ENCODE results near the gene ADGRB3. TPM values are rescaled to one million over a fixed set of nuclear protein-coding genes. Genes with fewer than 3 reads are reported as not detected.
"Not testable (repeated sequence)": the region's sequence is repeated elsewhere in the genome, so short reads cannot be mapped to it uniquely, and the experiment has no call there.

Gene ADGRB3
- total RNA-seq, 3 donors from 2014 or later, result 0.43 to 7.8 (median 0.72) TPM

GRCh38 chr6:68976260-68976659, 341.2 kb downstream of the ADGRB3 start:
- Histone ChIP-seq H3K9me3 (no peaks in the 10 kb centered on the region), H3K4me3 (no peak overlapping the region), H3K4me1 (ENCODE audit: low read depth) (no peaks in the 10 kb centered on the region), H3K36me3 (ENCODE audit: low read depth) (no peaks in the 10 kb centered on the region)
- ATAC-seq, result no peak
- TF ChIP-seq CTCF (IDR thresholded peaks at IDR 0.05), result no peak
- DNase-seq, result no peak
- intact Hi-C loops (cut with DNase I, micrococcal nuclease), result no loop called here

DNA sequence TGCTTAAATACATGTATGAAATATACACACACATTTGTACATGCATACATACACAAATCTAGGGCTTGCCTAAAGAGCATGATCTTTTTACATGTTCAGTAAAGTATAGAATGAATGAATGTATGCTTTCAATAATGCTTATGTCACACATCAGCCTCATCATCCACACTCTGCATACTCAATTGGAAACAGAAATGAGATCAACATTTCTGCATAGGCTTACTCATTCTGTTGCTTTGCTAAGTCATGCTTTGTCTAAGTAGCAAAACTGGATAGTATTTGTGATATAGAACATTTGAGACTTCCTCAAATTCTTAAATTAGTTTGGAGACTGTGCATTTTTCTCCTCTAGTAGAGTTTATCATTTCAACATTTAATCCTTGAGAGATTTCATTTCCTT, 343.3 kb downstream of the ADGRB3 start:
- H3K9me3 ChIP-seq, result no peaks in the 10 kb centered on the region
- H3K36me3 ChIP-seq (ENCODE audit: low read depth), result no peaks in the 10 kb centered on the region
- DNase-seq (no peak), ATAC-seq (no peak)
- no peak overlapping the region for H3K4me3 ChIP-seq
- no peak for TF ChIP-seq CTCF (IDR thresholded peaks at IDR 0.05)
- intact Hi-C loops (cut with DNase I, micrococcal nuclease), result no loop called here
- no peaks in the 10 kb centered on the region for H3K4me1 ChIP-seq (ENCODE audit: low read depth)

- H3K36me3 ChIP-seq (ENCODE audit: low read depth), result not testable (repeated sequence)
Measured at GRCh38 chr6:68981668-68982067, 346.6 kb downstream of the ADGRB3 start.

GRCh38 chr6:68988698-68989097, 353.6 kb downstream of the ADGRB3 start:
- Histone ChIP-seq H3K36me3 (ENCODE audit: low read depth) (no peaks in the 10 kb centered on the region), H3K9me3 (no peaks in the 10 kb centered on the region), H3K4me3 (no peak overlapping the region), H3K4me1 (ENCODE audit: low read depth) (no peaks in the 10 kb centered on the region)
- intact Hi-C loops (cut with DNase I, micrococcal nuclease), result no loop called here
- no peak for TF ChIP-seq CTCF (IDR thresholded peaks at IDR 0.05)
- ATAC-seq (no peak), DNase-seq (no peak)

More at GRCh38 chr6:68981668-68982067, 346.6 kb downstream of the ADGRB3 start:
- intact Hi-C loops (cut with DNase I, micrococcal nuclease); ATAC-seq; DNase-seq; H3K4me1 ChIP-seq (ENCODE audit: low read depth); H3K4me3 ChIP-seq; H3K9me3 ChIP-seq: not testable (repeated sequence)

GRCh38 chr6:68990317-68990716, 355.2 kb downstream of the ADGRB3 start:
- DNase-seq (no peak), ATAC-seq (no peak)
- Histone ChIP-seq H3K36me3 (ENCODE audit: low read depth) (no peaks in the 10 kb centered on the region), H3K9me3 (no peaks in the 10 kb centered on the region), H3K4me3 (no peak overlapping the region), H3K4me1 (ENCODE audit: low read depth) (no peaks in the 10 kb centered on the region)
- intact Hi-C loops (cut with DNase I, micrococcal nuclease), result no loop called here
- TF ChIP-seq CTCF (IDR thresholded peaks at IDR 0.05), result no peak

GRCh38 chr6:68993911-68994310, 358.8 kb downstream of the ADGRB3 start:
- intact Hi-C loops (cut with DNase I, micrococcal nuclease), result no loop called here
- no peaks in the 10 kb centered on the region for H3K9me3 ChIP-seq
- H3K4me3 ChIP-seq, result no peak overlapping the region
- no peaks in the 10 kb centered on the region for H3K36me3 ChIP-seq (ENCODE audit: low read depth)
- ATAC-seq (no peak), DNase-seq (no peak)
- TF ChIP-seq CTCF (IDR thresholded peaks at IDR 0.05), result no peak
- H3K4me1 ChIP-seq (ENCODE audit: low read depth), result no peaks in the 10 kb centered on the region

Measured in mucosa of descending colon (tissue), 3 donors.